Measurements from ENCODE around the gene LGI1. TPM values are rescaled to one million over a fixed set of nuclear protein-coding genes. Genes with fewer than 3 reads are reported as not detected.

LGI1 gene
- total RNA-seq, 1 experiment from 2014 or later = 1.2 TPM

- Mint-ChIP-seq H3K27ac (no peak overlapping the region), H3K4me3 (no peak overlapping the region), H3K27me3 (ENCODE audit: low read depth) (peaks cover 43% of the 10 kb centered on the region), H3K9me3 (no peaks in the 10 kb centered on the region; a peak in 2 of 5 replicates), H3K36me3 (ENCODE audit: insufficient read depth in 1 of 3, low read depth in 3 of 3) (no peaks in the 10 kb centered on the region), H3K4me1 (peaks cover 89 to 90% of the 10 kb centered on the region in 2 experiments)
- WGBS (ENCODE audit: extremely low coverage, insufficient read length, low lambda C conversion rate) = no CpG with 5 or more reads among the region's 3 CpGs
- Histone ChIP-seq H3K56ac (ENCODE audit: insufficient read length, low read depth, low read length) (no peak overlapping the region), H2BK120ac (ENCODE audit: low read depth, low read length, poor library complexity, severe bottlenecking) (no peak overlapping the region), H4K8ac (replicated peaks; ENCODE audit: insufficient read length, low read depth, low read length) (no peak overlapping the region), H3K9ac (ENCODE audit: extremely low read depth, insufficient read length, low read length) (no peak overlapping the region), H3T11ph (ENCODE audit: low read length) (no peak overlapping the region), H2AFZ (ENCODE audit: low read length) (no peak overlapping the region), H3K27ac (ENCODE audit: insufficient read length, low read depth, low read length) (no peak overlapping the region), H4K20me1 (ENCODE audit: control insufficient read depth, insufficient read depth, insufficient read length) (no peaks in the 10 kb centered on the region), H2BK12ac (ENCODE audit: insufficient read length, low read depth, low read length) (no peak overlapping the region), H3K23ac (ENCODE audit: insufficient read length, low read depth, low read length) (no peak overlapping the region), H3K14ac (ENCODE audit: insufficient read depth, low read length) (no peak overlapping the region), H2BK20ac (ENCODE audit: low read depth, low read length, poor library complexity, severe bottlenecking) (no peak overlapping the region), H3K4me1 (ENCODE audit: insufficient read depth, low read length) (peaks cover 14% of the 10 kb centered on the region; the same call in 1 of the 2 replicates), H3K4me2 (ENCODE audit: insufficient read depth, insufficient read length, low read length) (no peak overlapping the region), H3K23me2 (ENCODE audit: insufficient read length, low read depth, low read length, poor library complexity, severe bottlenecking) (no peaks in the 10 kb centered on the region), H4K5ac (ENCODE audit: insufficient read length, low read depth, low read length) (no peak overlapping the region), H3K18ac (ENCODE audit: insufficient read length, low read depth, low read length) (no peak overlapping the region), H3K27me3 (ENCODE audit: insufficient read depth, low read length) (no peaks in the 10 kb centered on the region), H3K4ac (ENCODE audit: low read depth, low read length) (no peak overlapping the region), H2BK5ac (ENCODE audit: insufficient read length, low read length) (no peak overlapping the region), H2AK5ac (ENCODE audit: insufficient read length, low read length) (no peak overlapping the region), H2BK15ac (ENCODE audit: low read depth, low read length) (no peak overlapping the region), H3K9me3 (ENCODE audit: control insufficient read depth, low read depth, low read length) (no peaks in the 10 kb centered on the region), H4K91ac (ENCODE audit: insufficient read length, low read depth, low read length) (no peak overlapping the region), H3K79me1 (ENCODE audit: insufficient read depth, low read depth, low read length, poor library complexity, severe bottlenecking) (no peaks in the 10 kb centered on the region), H3K79me2 (ENCODE audit: insufficient read depth, low read length) (no peaks in the 10 kb centered on the region)
- TF ChIP-seq CTCF (conservative IDR thresholded peaks at IDR 0.05) = no peak
- DNase-seq = no peak
Observed at GRCh38 chr10:93753621-93754250, 4.0 kb upstream of the LGI1 start.
